ENCODE results near the gene LRCH4.
"Not testable (repeated sequence)": the region's sequence is repeated elsewhere in the genome, so short reads cannot be mapped to it uniquely, and the experiment has no call there.

The LRCH4 gene

GRCh38 chr7:100556541-100556940 lies 29.4 kb downstream of the LRCH4 start:
- no peak for DNase-seq (ENCODE audit: low read depth)
- H3K4me3 ChIP-seq (ENCODE audit: low read depth, low read length) = no peak overlapping the region
- no peak for TF ChIP-seq CTCF (IDR thresholded peaks at IDR 0.05; ENCODE audit: low read depth, low read length, missing control alignments)

GRCh38 chr7:100555701-100556100 lies 30.2 kb downstream of the LRCH4 start:
- TF ChIP-seq CTCF (IDR thresholded peaks at IDR 0.05; ENCODE audit: low read depth, low read length, missing control alignments) = no peak
- no peak overlapping the region for H3K4me3 ChIP-seq (ENCODE audit: low read depth, low read length)
- DNase-seq (ENCODE audit: low read depth) = no peak

- H3K4me3 ChIP-seq (ENCODE audit: low read depth, low read length) = no peak overlapping the region
- TF ChIP-seq CTCF (IDR thresholded peaks at IDR 0.05; ENCODE audit: low read depth, low read length, missing control alignments) = no peak
- DNase-seq (ENCODE audit: low read depth) = no peak
Measured at GRCh38 chr7:100553032-100553431, 32.9 kb downstream of the LRCH4 start.

GRCh38 chr7:100552532-100552931 lies 33.4 kb downstream of the LRCH4 start:
- TF ChIP-seq CTCF (IDR thresholded peaks at IDR 0.05; ENCODE audit: low read depth, low read length, missing control alignments) = no peak
- DNase-seq (ENCODE audit: low read depth) = no peak

GRCh38 chr7:100548446-100548845 lies 37.5 kb downstream of the LRCH4 start:
- not testable (repeated sequence) for DNase-seq (ENCODE audit: low read depth); H3K4me3 ChIP-seq (ENCODE audit: low read depth, low read length)

More at GRCh38 chr7:100552532-100552931, 33.4 kb downstream of the LRCH4 start:
- no peak overlapping the region for H3K4me3 ChIP-seq (ENCODE audit: low read depth, low read length)

- no peak for TF ChIP-seq CTCF (IDR thresholded peaks at IDR 0.05; ENCODE audit: low read depth, low read length, missing control alignments)
- H3K4me3 ChIP-seq (ENCODE audit: low read depth, low read length) = no peak overlapping the region; the same call in 1 of the 2 replicates
- DNase-seq (ENCODE audit: low read depth) = no peak
Measured at GRCh38 chr7:100547872-100548271, 38.1 kb downstream of the LRCH4 start.

- no peak for TF ChIP-seq CTCF (IDR thresholded peaks at IDR 0.05; ENCODE audit: low read depth, low read length, missing control alignments)
- no peak for DNase-seq (ENCODE audit: low read depth)
- H3K4me3 ChIP-seq (ENCODE audit: low read depth, low read length) = peak overlapping the region; percentile 46
Measured at GRCh38 chr7:100546926-100547800, 38.8 kb downstream of the LRCH4 start.
